HCT116 (cell line): ENCODE data around the gene SLC38A3. TPM values are rescaled to one million over a fixed set of nuclear protein-coding genes. Genes with fewer than 3 reads are reported as not detected.

Source experiments
- ATAC-seq: fragments of 200-7000 bp; cut with Tn5 transposase; 2 replicates; pipeline ENCODE4 v1.9.1; 2020; ENCODE audit warnings: mild to moderate bottlenecking, moderate library complexity
- BruUV-seq: library from RNA; stranded (reverse); fragments of 400-500 nt; replicated peaks from 2 replicates; lab custom pipeline; 2021; lab: Mats Ljungman, UMichigan
- CTCF ChIA-PET: fragments of 300-600 bp; sonication (Branson Sonifier 250); formaldehyde crosslinking; loops from one replicate; lab custom pipeline; 2021; ENCODE audit warnings: antibody characterized with exemption; lab: Charles Lee
- POLR2A ChIA-PET: fragments of 300-600, 350-600 bp; sonication (Branson Sonifier 250); formaldehyde crosslinking; loops from one replicate; lab custom pipeline; 2021; ENCODE audit warnings: antibody characterized with exemption; lab: Charles Lee
- RAD21 ChIA-PET, 2 experiments: fragments of 300-600 bp; sonication (Branson Sonifier 250); formaldehyde crosslinking; loops; one replicate each; lab custom pipeline; 2023; ENCODE audit warnings: low total read pairs in 2 of 2; ENCODE audit not compliant: uncharacterized antibody in 2 of 2, unreplicated experiment in 2 of 2, low non-redundant PET in 1 of 2; lab: Charles Lee
- DNase-seq: peaks from one replicate; pipeline ENCODE4 v3.0.0-alpha.2; 2010; ENCODE audit warnings: low read depth, low spot score
- H2AFZ ChIP-seq: fragments of 200-600 bp; shearing (Covaris generic), sonication (generic); 2 replicates; pipeline ENCODE4 v1.6.1; 2017; ENCODE audit warnings: low read depth, mixed run types, mixed read lengths, antibody characterized with exemption, low read length; ENCODE audit not compliant: poor library complexity, severe bottlenecking
- H3K27ac ChIP-seq: 2 replicates; pipeline ENCODE4 v1.5.1; 2012; ENCODE audit warnings: low read depth, low read length
- H3K27me3 ChIP-seq: fragments of 200-600 bp; sonication (generic); 2 replicates; pipeline ENCODE4 v1.6.1; 2016; ENCODE audit warnings: mixed run types, low read length, mixed read lengths; ENCODE audit not compliant: insufficient read depth
- H3K36me3 ChIP-seq, 2 experiments: fragments of 200-500 bp in 1 of 2; fragments of 200-600 bp in 1 of 2; sonication (Bioruptor generic) in 1 of 2; sonication (generic) in 1 of 2; 2 replicates each; pipeline versions ENCODE4 v1.5.1 to v1.6.1; 2014 to 2016; ENCODE audit warnings: low read length in 2 of 2, inconsistent platforms in 1 of 2, mixed read lengths in 1 of 2, mixed run types in 1 of 2; ENCODE audit not compliant: insufficient read depth in 2 of 2, control insufficient read depth in 1 of 2
- H3K4me1 ChIP-seq, 2 experiments: fragments of 200-600 bp in 1 of 2; sonication (generic) in 1 of 2; 2 replicates each; pipeline versions ENCODE4 v1.5.1 to v1.6.1; 2012 to 2017; ENCODE audit warnings: low read length in 2 of 2, inconsistent platforms in 1 of 2, mild to moderate bottlenecking in 1 of 2, mixed read lengths in 1 of 2, mixed run types in 1 of 2, moderate library complexity in 1 of 2; ENCODE audit not compliant: insufficient read depth in 2 of 2, control insufficient read depth in 1 of 2
- H3K4me2 ChIP-seq: fragments of 200-600 bp; sonication (generic); 2 replicates; pipeline ENCODE4 v1.6.1; 2017; ENCODE audit warnings: mixed run types, low read length, mixed read lengths
- H3K4me3 ChIP-seq, 2 experiments: fragments of 200-600 bp in 1 of 2; sonication (generic) in 1 of 2; replicated peaks in 1 of 2; 2 replicates each; pipeline ENCODE4 v1.5.1; 2011 to 2016; ENCODE audit warnings: low read length in 2 of 2, control low read depth in 1 of 2, low read depth in 1 of 2, mild to moderate bottlenecking in 1 of 2, mixed read lengths in 1 of 2, mixed run types in 1 of 2
- H3K79me2 ChIP-seq: fragments of 200-600 bp; sonication (generic); 2 replicates; pipeline ENCODE4 v1.6.1; 2017; ENCODE audit warnings: mild to moderate bottlenecking, mixed run types, low read length, moderate library complexity, mixed read lengths; ENCODE audit not compliant: insufficient read depth
- H3K9ac ChIP-seq: fragments of 200-600 bp; sonication (generic); 2 replicates; pipeline ENCODE4 v1.6.1; 2016; ENCODE audit warnings: low read length, mixed read lengths
- H3K9me2 ChIP-seq: fragments of 200-600 bp; sonication (generic), shearing (Covaris generic); 2 replicates; pipeline ENCODE4 v1.6.1; 2017; ENCODE audit warnings: mixed run types, mild to moderate bottlenecking, moderate library complexity; ENCODE audit not compliant: insufficient read depth
- H3K9me3 ChIP-seq, 2 experiments: fragments of 200-500 bp in 1 of 2; fragments of 200-600 bp in 1 of 2; sonication (Bioruptor generic) in 1 of 2; sonication (generic) in 1 of 2; 2 replicates each; pipeline ENCODE4 v1.6.1; 2014 to 2017; ENCODE audit warnings: low read length in 2 of 2, mixed read lengths in 2 of 2, inconsistent platforms in 1 of 2, low read depth in 1 of 2, mild to moderate bottlenecking in 1 of 2, mixed run types in 1 of 2, moderate library complexity in 1 of 2; ENCODE audit not compliant: control insufficient read depth in 1 of 2, insufficient read depth in 1 of 2
- H4K20me1 ChIP-seq: fragments of 200-600 bp; sonication (generic), shearing (Covaris generic); 2 replicates; pipeline ENCODE4 v1.6.1; 2017; ENCODE audit warnings: mixed run types, mild to moderate bottlenecking, moderate library complexity; ENCODE audit not compliant: insufficient read depth
- CBX3 ChIP-seq: IDR thresholded peaks from 2 replicates; pipeline ENCODE4 v1.6.1; 2012; ENCODE audit warnings: low read depth
- CTCF ChIP-seq, 3 experiments: fragments of 200-600 bp in 1 of 3; sonication (generic) in 1 of 3; IDR thresholded peaks in 2 of 3; conservative IDR thresholded peaks in 1 of 3; 2 replicates each; pipeline ENCODE4 v1.5.1; 2012 to 2017; ENCODE audit warnings: low read depth in 2 of 3, low read length in 2 of 3, antibody characterized with exemption in 1 of 3, borderline replicate concordance in 1 of 3, control low read depth in 1 of 3, mild to moderate bottlenecking in 1 of 3, mixed read lengths in 1 of 3, mixed run types in 1 of 3, moderate library complexity in 1 of 3; ENCODE audit not compliant: insufficient read depth in 1 of 3
- MAX ChIP-seq: IDR thresholded peaks from 2 replicates; pipeline ENCODE4 v1.6.1; 2012
- POLR2A ChIP-seq: IDR thresholded peaks from 2 replicates; pipeline ENCODE4 v1.7.0; 2011; ENCODE audit warnings: borderline replicate concordance; ENCODE audit not compliant: insufficient read depth, insufficient read length; ENCODE audit errors: extremely low read depth
- REST ChIP-seq: IDR thresholded peaks from 2 replicates; pipeline ENCODE4 v1.6.1; 2012; ENCODE audit warnings: low read depth
- SP1 ChIP-seq: IDR thresholded peaks from 2 replicates; pipeline ENCODE4 v1.6.1; 2012; ENCODE audit warnings: low read depth
- TCF7L2 ChIP-seq: IDR thresholded peaks from 2 replicates; pipeline ENCODE4 v1.7.0; 2011; ENCODE audit warnings: borderline replicate concordance, inconsistent platforms; ENCODE audit not compliant: insufficient read depth, insufficient read length; ENCODE audit errors: extremely low read depth
- ZNF274 ChIP-seq: fragments of 200-500 bp; sonication (Bioruptor generic); IDR thresholded peaks from 2 replicates; pipeline ENCODE4 v1.6.1; 2014; ENCODE audit warnings: mild to moderate bottlenecking, low read depth, low read length, inconsistent platforms
- intact Hi-C: fragments of 100-400 bp; cut with micrococcal nuclease; formaldehyde crosslinking; loops from 2 replicates; pipeline ENCODE4 v1.10.0; 2022
- total RNA-seq: library from RNA; stranded (reverse); gene quantifications from one replicate; pipeline ENCODE4 v1.2.1, GENCODE V29; 2021; ENCODE audit not compliant: unreplicated experiment
- TF ChIP-seq, protein P1 (sequence below): IDR thresholded peaks from 2 replicates; pipeline ENCODE4 v1.6.1; 2012

Gene SLC38A3
- total RNA-seq, 1 experiment from 2014 or later, result 3.1 TPM

- Histone ChIP-seq H3K79me2 (no peaks in the 10 kb centered on the region), H3K9me2 (no peaks in the 10 kb centered on the region), H3K4me1 (no peaks in the 10 kb centered on the region), H3K4me2 (no peak overlapping the region), H3K36me3 (no peaks in the 10 kb centered on the region), H4K20me1 (no peaks in the 10 kb centered on the region), H3K4me3 (no peak overlapping the region), H3K27me3 (no peaks in the 10 kb centered on the region), H2AFZ (no peak overlapping the region), H3K9me3 (no peaks in the 10 kb centered on the region), H3K9ac (no peak overlapping the region), H3K27ac (no peak overlapping the region)
- ChIA-PET RAD21 (no interaction called here), CTCF (no interaction called here), POLR2A (no interaction called here)
- intact Hi-C loops, result no loop called here
- no peak for ATAC-seq
- TF ChIP-seq MAX, result no peak
- TF ChIP-seq REST, result no peak
- BruUV-seq, result no TSS peak
- no peak for DNase-seq
These were observed 12.6 kb downstream of the SLC38A3 start for GRCh38 chr3:50217681-50218080.

GRCh38 chr3:50218448-50218847 lies 13.4 kb downstream of the SLC38A3 start:
- POLR2A ChIA-PET, result no interaction called here
- Histone ChIP-seq H3K27ac (no peak overlapping the region), H3K9ac (no peak overlapping the region), H3K4me3 (no peak overlapping the region), H2AFZ (no peak overlapping the region), H3K36me3 (no peaks in the 10 kb centered on the region), H3K9me3 (no peaks in the 10 kb centered on the region), H3K79me2 (no peaks in the 10 kb centered on the region), H3K9me2 (no peaks in the 10 kb centered on the region), H4K20me1 (no peaks in the 10 kb centered on the region), H3K27me3 (no peaks in the 10 kb centered on the region), H3K4me1 (no peaks in the 10 kb centered on the region), H3K4me2 (no peak overlapping the region)
- no peak for TF ChIP-seq POLR2A
- no peak for TF ChIP-seq ZNF274
- no peak for TF ChIP-seq CTCF (IDR thresholded peaks at IDR 0.05 in 2 of 3, conservative IDR thresholded peaks at IDR 0.05 in 1 of 3; ENCODE audit: borderline replicate concordance in 1 of 3, insufficient read depth in 1 of 3, low read depth in 2 of 3, low read length in 2 of 3)
- TF ChIP-seq, protein P1, sequence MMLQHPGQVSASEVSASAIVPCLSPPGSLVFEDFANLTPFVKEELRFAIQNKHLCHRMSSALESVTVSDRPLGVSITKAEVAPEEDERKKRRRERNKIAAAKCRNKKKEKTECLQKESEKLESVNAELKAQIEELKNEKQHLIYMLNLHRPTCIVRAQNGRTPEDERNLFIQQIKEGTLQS, result no peak
- TF ChIP-seq CBX3, result no peak
- no peak for TF ChIP-seq TCF7L2
- TF ChIP-seq SP1, result no peak
- intact Hi-C loops, result no loop called here
- CTCF ChIA-PET, result interaction anchor here (4.1 kb wide), 1 partner anchor 24 kb away, joined by 26 read pairs; no protein-coding TSS in a partner anchor
- ATAC-seq, result no peak
- BruUV-seq, result no TSS peak
- no peak for DNase-seq
- RAD21 ChIA-PET, result no interaction called here
